NCI-H1105 (cell line): ENCODE data around the gene SNX32.
"Not testable (repeated sequence)": the region's sequence is repeated elsewhere in the genome, so short reads cannot be mapped to it uniquely, and the experiment has no call there.

Experiments
- DNase-seq: peaks from one replicate; lab custom pipeline; 2025; lab: John Stamatoyannopoulos, UW

SNX32 gene

DNA sequence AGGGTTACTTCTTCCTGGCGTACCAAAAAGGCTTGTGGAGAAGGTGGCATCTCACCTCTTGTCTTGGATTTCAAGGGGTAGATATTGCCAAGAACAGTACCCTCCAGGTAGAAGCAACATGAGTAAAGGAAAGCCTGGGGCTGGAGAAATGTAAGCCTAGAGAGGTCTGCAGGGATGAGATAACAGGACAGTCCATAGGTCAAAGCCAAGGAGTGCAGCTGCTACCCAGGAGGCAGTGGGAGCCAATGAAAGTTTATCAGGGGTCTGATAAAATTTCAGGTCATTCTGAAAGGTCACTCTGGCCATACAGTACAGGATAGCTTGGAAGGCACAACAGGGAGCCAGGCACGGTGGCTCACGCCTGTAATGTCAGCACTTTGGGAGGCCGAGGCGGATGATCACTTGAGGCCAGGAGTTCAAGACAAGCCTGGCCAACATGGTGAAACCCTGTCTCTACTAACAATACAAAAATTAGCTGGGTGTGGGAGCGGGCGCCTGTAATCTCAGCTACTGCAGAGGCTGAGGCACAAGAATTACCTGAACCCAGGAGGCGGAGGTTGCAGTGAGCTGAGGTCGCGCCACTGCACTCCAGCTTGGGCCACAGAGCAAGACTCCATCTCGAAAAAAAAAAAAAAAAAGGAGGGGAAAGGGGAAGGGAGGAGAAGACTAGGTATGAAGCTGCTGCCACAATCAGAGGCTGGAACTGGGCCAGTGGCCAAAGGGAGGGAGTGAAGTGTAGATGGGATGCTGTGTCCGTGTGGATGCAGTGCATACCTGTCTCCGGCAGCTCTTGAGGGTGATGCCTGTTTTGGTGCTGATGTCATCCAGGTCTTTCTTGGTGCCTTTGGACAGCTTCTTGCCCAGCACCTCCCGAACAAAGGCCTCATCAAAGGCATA, 53.3 kb downstream of the SNX32 start:
- no peak for DNase-seq

DNA sequence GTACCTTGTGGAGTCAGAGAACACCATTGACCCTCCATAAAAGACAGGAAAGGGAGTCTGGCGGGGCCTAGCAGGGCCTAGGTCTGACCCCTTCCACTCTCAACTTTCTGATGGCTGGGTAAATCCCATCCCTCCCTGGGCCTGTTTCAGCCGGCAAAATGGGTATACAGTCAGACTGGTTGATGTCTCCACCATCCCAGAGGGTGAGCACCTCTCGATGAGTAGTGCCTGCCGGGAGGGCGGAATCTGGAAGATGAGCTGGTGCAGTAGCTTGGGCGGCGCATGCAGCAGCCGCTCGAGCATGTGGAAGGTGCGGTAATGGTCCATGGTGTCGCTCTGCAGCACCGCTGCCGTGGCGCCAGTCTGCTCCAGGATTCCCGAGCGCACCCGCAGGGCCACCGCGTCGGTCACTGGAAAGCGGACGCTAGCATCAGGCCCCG, 54.0 kb downstream of the SNX32 start:
- DNase-seq, result no peak

DNA sequence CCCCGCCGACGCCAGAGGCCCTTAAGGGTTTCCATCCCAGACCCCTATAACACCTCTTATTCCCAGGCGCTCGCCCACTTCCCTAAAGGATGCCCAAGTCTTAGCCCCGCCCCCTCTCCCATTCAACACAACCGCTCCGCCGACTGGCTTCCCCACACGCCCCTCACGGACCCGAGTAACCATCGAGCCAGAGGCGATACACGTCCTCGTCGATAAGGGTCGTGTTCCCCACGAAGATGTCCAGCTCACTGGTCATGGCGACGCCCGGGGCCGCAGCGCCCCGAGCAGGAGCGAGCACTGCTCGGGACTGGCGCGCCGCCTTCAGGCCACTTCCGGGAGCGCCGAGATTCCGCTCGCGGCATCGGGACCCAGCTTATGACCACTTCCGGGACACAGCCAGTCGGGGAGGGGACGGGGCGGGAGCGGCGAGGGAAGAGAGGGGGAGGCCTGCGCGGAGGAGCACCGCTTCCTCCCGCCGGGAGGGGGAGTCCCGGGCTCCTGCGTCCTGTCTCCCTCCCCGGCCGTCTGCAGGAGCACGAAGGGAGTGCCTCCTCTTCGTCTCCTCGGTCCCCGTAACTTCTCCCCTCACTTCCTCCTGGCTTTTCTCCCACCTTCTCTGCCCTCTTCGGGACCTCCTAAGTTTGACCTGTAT, 54.5 kb downstream of the SNX32 start, which contains the start of gene FIBP:
Gene FIBP, minus strand, starts transcription at position 309 of the 652 bp plus-strand sequence. Its CDS starts 53 bp downstream, at position 256.
- peak; percentile 95 for DNase-seq

DNA sequence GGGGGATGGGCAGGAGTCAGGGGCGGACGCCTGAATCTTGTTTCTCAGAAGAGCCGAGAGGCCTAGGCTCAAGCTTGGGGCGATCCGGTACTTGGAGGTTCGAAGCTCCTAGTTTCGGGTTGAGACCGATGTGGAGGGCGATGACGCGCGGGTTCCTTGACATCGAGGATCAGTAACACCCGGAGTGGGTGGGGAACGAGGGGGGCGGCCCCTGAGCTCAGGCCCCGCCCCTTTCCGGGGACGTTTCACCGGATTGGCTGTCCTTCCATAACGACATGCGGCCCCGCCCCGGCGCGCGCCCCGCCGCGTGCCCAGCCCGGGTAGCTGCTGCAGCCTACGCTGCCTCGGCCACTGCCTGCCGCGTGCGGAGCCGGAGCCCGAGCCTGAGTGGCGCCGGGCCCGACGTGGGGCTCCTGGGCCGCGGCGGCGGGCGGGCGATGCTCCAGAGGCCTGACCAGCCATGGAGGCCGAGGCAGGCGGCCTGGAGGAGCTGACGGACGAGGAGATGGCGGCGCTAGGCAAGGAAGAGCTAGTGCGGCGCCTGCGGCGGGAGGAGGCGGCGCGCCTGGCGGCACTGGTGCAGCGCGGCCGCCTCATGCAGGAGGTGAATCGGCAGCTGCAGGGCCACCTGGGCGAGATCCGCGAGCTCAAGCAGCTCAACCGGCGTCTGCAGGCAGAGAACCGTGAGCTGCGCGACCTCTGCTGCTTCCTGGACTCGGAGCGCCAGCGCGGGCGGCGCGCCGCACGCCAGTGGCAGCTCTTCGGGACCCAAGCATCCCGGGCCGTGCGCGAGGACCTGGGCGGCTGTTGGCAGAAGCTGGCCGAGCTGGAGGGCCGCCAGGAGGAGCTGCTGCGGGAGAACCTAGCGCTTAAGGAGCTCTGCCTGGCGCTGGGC, 56.8 kb downstream of the SNX32 start, which contains the start of gene CCDC85B:
Gene CCDC85B, plus strand, starts transcription at position 350 of the 895 bp plus-strand sequence. Its CDS starts 111 bp downstream, at position 461.
- DNase-seq, result peak; percentile 91

DNA sequence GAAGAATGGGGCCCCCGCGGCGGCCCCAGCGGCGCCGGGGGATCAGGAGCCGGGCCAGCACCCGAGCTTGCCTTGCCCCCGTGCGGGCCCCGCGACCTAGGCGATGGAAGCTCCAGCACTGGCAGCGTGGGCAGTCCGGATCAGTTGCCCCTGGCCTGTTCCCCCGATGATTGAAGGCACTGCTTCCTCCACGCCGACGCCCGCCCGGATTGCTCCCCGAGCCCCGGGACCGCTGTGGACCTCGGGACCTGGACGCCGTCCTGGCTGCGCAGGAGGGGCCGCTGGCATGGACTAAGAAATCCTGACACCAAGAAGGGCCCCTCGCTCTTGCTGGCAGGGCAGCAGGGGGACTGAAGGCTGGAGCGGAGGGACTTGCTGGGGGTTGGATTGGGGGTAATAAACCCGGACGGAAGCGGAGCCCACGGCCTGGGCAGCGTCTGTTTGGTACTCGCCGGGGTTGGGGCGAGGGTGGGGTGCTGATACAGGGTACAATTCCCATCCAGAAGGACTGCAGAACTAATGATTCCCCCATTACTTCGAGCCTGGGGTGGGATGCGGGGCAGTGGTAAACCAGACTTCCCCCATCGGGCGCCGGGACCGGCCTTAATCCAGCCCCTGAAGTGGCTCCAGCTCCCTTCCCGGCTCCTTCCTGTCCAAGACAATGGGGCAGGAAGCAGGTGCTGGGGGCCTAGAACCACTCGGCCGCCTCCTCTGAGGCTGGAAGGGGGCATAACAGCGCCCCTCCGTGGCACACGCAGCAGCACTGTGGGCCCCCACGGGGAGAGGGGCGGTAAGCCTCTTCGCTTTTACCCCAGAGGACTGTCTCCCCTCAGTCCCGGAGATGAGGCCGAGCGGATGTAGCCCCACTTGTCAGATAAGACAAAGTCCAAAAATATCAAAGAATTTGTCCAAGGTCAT, 57.7 kb downstream of the SNX32 start:
- no peak for DNase-seq

DNA sequence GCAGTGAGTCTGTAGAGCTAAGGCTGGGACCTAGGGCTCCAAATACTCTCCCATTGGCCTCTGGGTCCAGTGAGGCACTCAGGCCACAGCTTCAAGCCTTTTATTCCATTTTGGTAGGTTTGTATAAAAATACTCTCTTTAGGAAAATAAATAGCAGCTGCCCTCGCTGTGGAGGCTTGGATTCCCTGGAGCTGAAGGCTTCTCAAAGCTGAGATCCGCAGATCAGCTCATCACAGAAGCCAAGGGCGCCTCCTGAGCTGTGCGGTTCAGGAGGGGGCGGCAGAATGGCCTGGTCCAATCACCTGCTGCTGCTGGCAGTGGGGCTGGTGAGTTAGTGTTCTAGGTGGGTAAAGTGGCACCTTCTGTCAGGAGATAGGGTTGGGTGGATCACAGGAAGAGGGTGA, 58.4 kb downstream of the SNX32 start:
- not testable (repeated sequence) for DNase-seq

DNA sequence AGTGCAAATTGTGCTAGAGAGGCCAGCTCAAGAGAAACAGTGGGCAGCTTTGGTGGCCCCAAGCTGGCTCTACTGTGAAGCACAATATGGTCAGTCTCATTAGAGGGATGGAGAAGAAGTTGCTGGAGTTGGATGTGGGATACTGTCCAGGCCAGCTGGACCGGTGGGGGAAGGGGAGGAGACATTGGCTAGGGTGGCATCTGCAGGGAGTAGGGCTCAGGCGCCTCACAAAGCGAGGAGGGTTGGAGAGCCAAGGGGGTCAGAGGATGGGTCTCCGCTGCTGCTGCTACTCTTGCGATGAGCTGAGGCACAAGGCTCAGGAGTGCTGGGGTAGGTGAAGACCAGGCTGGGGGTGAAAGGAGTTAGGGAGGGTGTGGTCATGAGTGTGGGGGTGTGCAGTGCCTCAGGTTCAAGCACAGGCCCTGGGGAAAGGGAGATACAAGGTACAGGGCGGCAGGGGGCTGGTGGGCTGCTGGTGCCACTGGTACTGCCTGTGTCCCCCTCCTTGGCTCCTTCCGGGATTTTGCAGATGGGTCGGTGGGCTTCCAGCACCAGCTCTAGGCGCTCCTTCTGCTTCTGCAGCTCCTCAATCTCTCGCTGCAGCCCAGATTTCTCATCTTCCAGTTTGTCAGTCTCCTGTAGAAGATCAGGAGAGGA, 59.0 kb downstream of the SNX32 start:
- DNase-seq, result no peak

DNA sequence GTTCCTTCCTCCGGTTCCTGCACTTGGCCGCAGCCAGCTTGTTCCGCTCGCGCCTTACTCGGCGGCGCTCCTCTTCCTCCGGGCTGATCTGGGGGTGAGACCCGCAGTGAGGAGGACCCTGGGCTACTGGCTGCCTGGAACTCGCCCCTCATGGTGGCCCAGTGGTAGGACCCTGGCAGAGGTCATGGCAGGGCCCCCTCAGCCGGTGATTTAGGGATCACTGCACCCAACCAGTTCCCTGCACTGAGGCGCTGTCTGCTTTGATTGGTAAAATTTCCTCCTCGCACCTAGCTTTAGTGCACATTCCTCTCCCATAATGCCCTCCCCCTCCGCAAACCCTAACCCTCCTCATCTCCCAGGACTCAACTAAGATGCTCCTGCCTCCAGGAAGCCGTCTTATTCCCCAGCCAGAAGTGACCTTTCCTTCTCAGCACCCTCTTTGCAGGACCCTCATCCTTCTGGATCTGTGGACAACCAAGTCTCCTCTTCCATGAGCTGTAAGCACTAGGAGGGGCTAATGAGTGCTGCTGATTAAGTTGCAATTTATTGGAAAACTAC, 60.4 kb downstream of the SNX32 start:
- no peak for DNase-seq

DNA sequence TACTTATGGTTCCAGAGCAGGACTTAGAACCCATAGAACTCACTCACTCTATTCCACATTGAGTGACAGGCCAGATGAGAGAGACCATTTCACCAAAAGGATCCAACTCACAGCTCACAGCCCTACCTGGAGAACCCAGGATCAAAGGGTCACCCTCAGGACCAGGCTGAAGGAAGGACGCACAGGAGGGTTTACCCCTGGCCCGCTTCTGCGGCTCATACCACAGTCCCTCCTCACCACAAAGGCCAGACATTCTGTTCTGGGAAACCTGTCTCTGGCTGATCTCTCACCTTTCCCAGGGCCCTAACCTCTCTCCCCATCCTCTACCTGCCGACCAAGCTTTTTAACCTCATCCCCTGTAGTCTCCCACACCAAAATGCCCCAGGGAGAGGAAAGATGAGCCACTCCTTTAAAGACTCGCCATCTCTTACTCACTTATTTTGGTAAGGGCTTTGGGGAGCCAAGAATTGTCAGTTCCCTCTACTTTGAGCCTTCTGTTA, 61.8 kb downstream of the SNX32 start:
- no peak for DNase-seq

DNA sequence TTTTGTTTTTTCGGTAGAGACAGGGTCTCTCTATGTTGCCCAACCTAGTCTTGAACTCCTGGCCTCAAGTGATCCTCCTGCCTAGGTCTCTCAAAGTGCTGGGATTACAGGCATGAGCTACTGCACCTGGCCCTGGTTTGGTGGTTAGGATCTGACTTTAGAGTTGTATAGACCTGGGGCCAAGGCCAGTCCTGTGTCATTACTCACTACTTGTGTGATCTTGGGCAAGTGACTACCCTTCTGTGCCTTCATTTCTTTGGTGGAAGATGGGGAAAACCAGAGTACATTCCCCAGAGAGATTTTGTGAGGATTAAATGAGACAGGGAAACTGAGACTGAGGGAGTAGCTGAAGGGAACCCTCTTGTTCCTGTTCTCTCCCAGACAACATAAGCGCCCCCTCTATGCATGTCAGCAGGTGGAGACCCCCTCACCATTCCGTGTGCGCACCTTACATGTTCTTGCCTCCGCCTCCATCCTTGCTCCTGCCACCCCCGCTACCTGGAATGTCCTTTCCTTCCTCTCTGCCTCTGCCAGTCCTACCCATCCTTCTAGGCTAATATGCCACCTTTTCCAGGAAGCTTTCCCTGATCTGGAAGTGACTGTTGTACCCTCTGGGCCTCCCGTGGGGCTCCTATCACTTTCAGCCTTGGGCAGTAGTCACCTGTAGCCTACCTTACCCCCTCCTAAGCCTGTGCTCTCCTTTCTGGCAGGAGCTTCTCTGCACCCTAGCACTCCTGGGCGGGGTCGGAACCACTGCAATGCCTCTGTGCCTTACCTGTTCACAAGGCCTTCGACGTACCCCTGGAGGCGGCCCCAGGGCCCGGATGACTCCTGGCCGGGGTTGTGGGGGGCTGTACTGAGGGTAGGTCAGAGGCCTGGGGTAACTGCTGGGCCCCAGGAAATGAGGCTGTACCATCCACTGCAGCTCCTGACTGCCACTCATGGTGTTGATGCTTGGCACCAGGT, 62.6 kb downstream of the SNX32 start:
- no peak for DNase-seq

DNA sequence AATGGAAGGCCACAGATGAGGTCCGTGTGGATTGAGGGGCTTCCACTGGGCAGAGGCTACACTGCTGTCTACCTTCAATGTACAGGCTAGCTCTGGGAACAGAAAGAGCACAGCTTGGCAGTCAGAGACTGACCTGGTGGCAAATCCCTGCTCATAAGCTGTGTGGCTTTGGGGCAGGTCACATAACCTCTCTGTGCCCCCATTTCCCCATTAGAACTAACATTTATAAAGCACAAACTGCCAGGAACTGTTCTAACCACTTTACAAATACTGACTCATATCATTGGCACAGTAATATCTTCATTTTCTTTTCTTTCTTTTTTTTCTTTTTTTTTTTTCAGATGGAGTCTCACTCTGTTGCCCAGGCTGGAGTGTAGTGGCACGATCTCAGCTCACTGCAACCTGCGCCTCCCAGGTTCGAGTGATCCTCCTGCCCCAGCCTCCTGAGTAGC, 63.3 kb downstream of the SNX32 start:
- DNase-seq, result no peak

DNA sequence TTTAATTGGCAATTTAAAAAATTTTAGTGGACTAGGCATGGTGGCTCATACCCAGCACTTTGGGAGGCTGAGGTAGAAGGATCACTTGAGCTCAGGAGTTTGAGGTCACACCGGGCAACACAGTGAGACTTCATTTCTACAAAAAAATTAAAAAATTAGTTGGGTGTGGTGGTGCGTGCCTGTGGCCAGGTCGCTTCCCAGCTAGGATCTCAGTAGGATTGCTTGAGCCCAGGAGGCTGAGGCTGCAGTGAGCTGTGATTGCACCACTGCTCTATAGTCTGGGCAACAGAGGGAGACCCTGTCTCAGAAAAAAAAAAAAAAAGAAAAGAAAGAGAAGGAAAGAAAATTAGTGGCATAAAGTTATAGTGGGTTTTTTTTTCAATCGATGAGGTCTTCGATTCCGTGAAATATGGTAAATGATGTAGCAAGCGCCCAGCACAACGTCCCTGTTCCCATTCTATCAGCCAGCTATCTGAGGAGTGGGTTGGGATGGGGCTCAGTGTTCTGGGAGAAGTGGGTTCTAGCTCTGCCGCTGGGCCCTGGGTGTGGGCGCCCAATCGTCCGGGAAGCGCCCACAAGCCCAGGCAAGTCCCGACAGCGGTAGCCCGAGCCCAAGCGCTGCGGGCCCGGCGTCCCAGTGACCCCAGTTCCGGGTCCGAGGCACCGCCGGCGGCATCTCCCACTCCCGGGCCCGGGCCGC, 65.0 kb downstream of the SNX32 start:
- no peak for DNase-seq

DNA sequence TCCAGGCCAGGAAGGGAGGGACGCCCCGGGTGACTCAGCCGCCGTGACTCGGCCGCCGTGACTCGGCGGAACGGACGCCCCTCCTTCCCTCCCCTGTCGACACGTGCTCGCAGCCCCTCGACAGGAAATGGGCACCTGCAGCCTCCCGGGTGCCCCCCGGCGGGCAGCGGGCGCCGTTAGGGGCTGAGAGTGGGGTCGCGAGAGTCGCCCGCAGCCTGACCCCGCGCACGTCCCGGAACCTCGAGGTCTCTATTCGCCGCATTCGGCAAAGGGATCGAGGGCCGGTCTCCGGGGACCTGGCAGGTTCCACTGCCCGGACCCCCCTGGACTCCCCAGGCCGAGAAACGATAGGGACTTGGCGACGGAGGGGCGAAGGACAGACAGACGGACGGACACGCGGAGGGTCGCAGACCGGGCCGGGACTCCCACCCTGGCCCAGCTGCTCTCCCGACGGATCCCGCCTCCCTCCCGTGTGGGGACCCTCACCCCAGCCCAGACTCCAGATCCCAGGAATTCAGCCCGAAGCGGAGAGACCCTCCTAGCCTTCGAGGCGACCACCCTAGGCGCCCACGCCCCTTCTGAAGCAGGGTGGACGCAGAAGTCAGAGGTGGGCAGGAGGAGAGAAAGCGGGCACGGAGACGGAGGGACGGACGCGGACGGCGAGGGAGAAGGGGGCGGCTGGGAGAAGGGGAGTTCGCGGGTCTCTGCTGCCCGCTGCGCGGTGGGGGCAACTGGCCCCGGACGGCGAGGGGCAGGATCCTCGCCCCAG, 65.8 kb downstream of the SNX32 start:
- DNase-seq, result no peak

DNA sequence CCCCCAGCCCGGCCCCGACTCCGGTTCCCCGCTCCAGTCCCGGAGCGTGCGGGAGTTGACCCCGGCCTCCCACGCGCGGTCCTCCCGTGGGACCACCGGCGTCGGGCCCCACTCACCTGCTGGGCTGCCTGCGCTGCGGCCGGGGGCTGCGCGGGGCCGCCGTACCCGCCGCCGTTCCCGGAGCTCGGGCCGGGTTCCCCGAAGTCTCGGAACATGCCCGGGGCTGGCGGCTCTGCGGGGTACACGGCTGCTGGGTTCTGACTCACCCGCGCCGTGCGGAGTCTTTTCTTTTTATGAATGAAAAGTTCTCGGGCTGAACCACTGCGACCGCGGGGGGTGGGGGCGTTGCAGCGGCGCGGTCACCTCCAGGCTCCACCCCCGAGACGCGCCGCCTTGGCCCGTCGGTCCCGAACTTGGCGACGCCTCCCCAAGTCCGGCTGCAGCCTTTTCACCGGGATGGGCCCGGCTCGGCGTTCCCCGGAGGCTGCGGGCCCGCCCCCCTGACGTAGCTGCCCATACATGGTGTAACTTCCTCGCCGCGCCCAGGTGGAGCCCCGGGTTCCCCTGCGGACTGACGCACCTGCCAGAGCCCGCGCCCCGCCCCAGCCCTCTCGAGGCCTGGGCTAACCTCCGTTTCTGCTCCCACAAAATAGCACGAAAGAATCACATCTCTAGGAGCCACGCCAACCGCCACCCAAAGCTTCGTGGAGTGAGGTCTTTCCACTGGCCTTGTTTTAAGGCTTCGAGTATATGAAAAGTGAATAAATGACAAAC, 66.5 kb downstream of the SNX32 start, which contains the start of gene FOSL1:
Gene FOSL1, minus strand, starts transcription at position 264 of the 774 bp plus-strand sequence. Its CDS starts 49 bp downstream, at position 215.
- DNase-seq, result peak; percentile 75

DNA sequence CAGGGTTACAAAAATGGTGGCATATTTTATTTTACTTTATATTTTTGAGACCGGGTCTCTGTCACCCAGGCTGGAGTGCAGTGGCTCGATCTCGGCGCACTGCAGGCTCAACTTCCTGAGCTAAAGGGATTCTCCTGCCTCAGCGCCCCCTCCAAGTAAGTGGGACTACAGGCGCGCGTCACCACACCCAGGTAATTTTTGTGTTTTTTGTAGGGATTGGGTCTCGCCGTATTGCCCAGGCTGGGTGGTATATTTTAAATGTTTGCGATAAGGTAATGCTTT, 67.1 kb downstream of the SNX32 start:
- no peak for DNase-seq

DNA sequence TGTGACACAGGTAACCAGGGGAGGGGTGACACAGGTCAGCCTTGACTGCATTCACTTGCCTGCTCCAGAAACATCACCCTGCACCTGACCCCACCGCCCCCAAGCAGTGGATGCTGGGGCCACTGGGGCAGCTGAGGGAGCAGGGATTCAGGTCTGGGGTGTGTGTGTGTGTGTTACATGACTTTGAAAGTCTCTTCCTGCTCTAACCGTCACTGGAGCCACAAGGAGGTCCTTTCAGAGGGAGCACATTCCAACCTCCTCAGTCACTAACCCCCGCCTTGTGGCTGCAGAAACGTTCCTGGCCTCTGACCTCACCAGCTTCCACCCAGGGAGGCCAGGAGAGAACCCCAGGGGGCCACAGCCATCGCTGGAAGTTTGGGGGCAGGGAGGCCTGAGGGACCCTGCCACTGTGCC, 69.3 kb downstream of the SNX32 start:
- no peak for DNase-seq
